Suprapubic skin (tissue), 3 donors: Measurements from ENCODE around the gene TCEAL9.

Experiments used
- EP300 ChIP-seq: sonication (generic); formaldehyde crosslinking; IDR thresholded peaks from one replicate; pipeline ENCODE4 v1.6.1; 2017; ENCODE audit warnings: antibody characterized with exemption
- POLR2A ChIP-seq, 2 donors: fragments of 450-650 bp; IDR thresholded peaks; one replicate each; pipeline ENCODE4 v1.6.1; 2017; ENCODE audit warnings: antibody characterized with exemption in 2 of 2, mild to moderate bottlenecking in 2 of 2, moderate library complexity in 2 of 2
- TF ChIP-seq, protein P1 (sequence below), 2 donors: fragments of 200-600 bp in 1 of 2; fragments of 450-650 bp in 1 of 2; sonication (generic) in 1 of 2; IDR thresholded peaks; one replicate each; pipeline ENCODE4 v1.5.1; 2016 to 2019; ENCODE audit warnings: antibody characterized with exemption in 2 of 2, mild to moderate bottlenecking in 1 of 2, moderate library complexity in 1 of 2

GRCh38 chrX:103343105-103343504 lies 13.2 kb upstream of the TCEAL9 start:
- no peak for TF ChIP-seq POLR2A (IDR thresholded peaks at IDR 0.05)
- TF ChIP-seq, protein P1, sequence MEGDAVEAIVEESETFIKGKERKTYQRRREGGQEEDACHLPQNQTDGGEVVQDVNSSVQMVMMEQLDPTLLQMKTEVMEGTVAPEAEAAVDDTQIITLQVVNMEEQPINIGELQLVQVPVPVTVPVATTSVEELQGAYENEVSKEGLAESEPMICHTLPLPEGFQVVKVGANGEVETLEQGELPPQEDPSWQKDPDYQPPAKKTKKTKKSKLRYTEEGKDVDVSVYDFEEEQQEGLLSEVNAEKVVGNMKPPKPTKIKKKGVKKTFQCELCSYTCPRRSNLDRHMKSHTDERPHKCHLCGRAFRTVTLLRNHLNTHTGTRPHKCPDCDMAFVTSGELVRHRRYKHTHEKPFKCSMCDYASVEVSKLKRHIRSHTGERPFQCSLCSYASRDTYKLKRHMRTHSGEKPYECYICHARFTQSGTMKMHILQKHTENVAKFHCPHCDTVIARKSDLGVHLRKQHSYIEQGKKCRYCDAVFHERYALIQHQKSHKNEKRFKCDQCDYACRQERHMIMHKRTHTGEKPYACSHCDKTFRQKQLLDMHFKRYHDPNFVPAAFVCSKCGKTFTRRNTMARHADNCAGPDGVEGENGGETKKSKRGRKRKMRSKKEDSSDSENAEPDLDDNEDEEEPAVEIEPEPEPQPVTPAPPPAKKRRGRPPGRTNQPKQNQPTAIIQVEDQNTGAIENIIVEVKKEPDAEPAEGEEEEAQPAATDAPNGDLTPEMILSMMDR (IDR thresholded peaks at IDR 0.05) = peak; percentile 21 to 54
- TF ChIP-seq EP300 = no peak
